ENCODE data around the gene LRP11. TPM values are rescaled to one million over a fixed set of nuclear protein-coding genes. Genes with fewer than 3 reads are reported as not detected.

LRP11 gene
- total and polyA plus RNA-seq, 10 of the 15 experiments (the other 5 are each of a cell fraction or from before 2014, with no cell fraction given), result under 0.01 to 0.23 (median 0.03) TPM; not detected in 6

- TF ChIP-seq, protein P1, sequence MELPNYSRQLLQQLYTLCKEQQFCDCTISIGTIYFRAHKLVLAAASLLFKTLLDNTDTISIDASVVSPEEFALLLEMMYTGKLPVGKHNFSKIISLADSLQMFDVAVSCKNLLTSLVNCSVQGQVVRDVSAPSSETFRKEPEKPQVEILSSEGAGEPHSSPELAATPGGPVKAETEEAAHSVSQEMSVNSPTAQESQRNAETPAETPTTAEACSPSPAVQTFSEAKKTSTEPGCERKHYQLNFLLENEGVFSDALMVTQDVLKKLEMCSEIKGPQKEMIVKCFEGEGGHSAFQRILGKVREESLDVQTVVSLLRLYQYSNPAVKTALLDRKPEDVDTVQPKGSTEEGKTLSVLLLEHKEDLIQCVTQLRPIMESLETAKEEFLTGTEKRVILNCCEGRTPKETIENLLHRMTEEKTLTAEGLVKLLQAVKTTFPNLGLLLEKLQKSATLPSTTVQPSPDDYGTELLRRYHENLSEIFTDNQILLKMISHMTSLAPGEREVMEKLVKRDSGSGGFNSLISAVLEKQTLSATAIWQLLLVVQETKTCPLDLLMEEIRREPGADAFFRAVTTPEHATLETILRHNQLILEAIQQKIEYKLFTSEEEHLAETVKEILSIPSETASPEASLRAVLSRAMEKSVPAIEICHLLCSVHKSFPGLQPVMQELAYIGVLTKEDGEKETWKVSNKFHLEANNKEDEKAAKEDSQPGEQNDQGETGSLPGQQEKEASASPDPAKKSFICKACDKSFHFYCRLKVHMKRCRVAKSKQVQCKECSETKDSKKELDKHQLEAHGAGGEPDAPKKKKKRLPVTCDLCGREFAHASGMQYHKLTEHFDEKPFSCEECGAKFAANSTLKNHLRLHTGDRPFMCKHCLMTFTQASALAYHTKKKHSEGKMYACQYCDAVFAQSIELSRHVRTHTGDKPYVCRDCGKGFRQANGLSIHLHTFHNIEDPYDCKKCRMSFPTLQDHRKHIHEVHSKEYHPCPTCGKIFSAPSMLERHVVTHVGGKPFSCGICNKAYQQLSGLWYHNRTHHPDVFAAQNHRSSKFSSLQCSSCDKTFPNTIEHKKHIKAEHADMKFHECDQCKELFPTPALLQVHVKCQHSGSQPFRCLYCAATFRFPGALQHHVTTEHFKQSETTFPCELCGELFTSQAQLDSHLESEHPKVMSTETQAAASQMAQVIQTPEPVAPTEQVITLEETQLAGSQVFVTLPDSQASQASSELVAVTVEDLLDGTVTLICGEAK (IDR thresholded peaks at IDR 0.05; ENCODE audit: borderline replicate concordance), result no peak
- TF ChIP-seq ZBED1 (IDR thresholded peaks at IDR 0.05; ENCODE audit: borderline replicate concordance), result no peak
- TF ChIP-seq NR2F1 (conservative IDR thresholded peaks at IDR 0.05), result no peak
- TF ChIP-seq ZNF274 (IDR thresholded peaks at IDR 0.05; ENCODE audit: insufficient read depth, insufficient read length), result no peak
- TF ChIP-seq NBN (IDR thresholded peaks at IDR 0.05), result no peak
- TF ChIP-seq KLF5 (IDR thresholded peaks at IDR 0.05; ENCODE audit: partially characterized antibody), result no peak
These were observed 36.7 kb upstream of the LRP11 start (continued) for GRCh38 chr6:149900620-149901443.

GRCh38 chr6:149899926-149900619, 35.9 kb upstream of the LRP11 start:
- SMC1A ChIA-PET (ENCODE audit: uncharacterized antibody, unreplicated experiment), result no interaction called here
- BruUV-seq (replicated peaks), result no TSS peak
- Histone ChIP-seq H3K27ac (ENCODE audit: control insufficient read depth, insufficient read depth) (no peak overlapping the region), H3K36me3 (ENCODE audit: control insufficient read depth in 2 of 2, insufficient read depth in 2 of 2, low read length in 1 of 2) (no peaks in the 10 kb centered on the region), H3K4me2 (ENCODE audit: control insufficient read depth, insufficient read depth) (no peak overlapping the region), H3K9me3 (replicated peaks; ENCODE audit: control insufficient read depth, insufficient read depth, low read length) (no peaks in the 10 kb centered on the region), H2AFZ (ENCODE audit: control insufficient read depth, low read depth, low read length) (no peak overlapping the region), H3K4me3 (no peak overlapping the region), H3K27me3 (replicated peaks in 1 of 2; ENCODE audit: control insufficient read depth in 2 of 2, insufficient read depth in 2 of 2, low read length in 1 of 2) (peaks cover 6 to 8% of the 10 kb centered on the region in 2 experiments), H3K9ac (ENCODE audit: control insufficient read depth, insufficient read depth, low read length) (no peak overlapping the region), H4K20me1 (ENCODE audit: control insufficient read depth, insufficient read depth) (no peaks in the 10 kb centered on the region), H3K4me1 (ENCODE audit: control insufficient read depth, insufficient read depth, low read length) (no peaks in the 10 kb centered on the region), H3K79me2 (ENCODE audit: control insufficient read depth, insufficient read depth, low read length) (no peaks in the 10 kb centered on the region)
- DNase-seq (ENCODE audit: low read depth, low spot score) (no peak), ATAC-seq (no peak), FAIRE-seq (no peak)
- intact Hi-C loops (cut with micrococcal nuclease; ENCODE audit: unreplicated experiment), result no loop called here
- RAD21 ChIA-PET (ENCODE audit: unreplicated experiment), result no interaction called here
- POLR2A ChIA-PET, result interaction anchor here (0.5 kb wide), 1 partner anchor 68 kb away, joined by 4 read pairs; no protein-coding TSS in a partner anchor
- CTCF ChIA-PET, result no interaction called here
- WGBS (ENCODE audit: insufficient coverage, insufficient replicate concordance, low lambda C conversion rate, missing lambda C conversion rate), result 20% methylated on average over 7 of the region's 7 CpGs
- in situ Hi-C loops (cut with MboI), result no loop called here
- TF ChIP-seq, protein P2, sequence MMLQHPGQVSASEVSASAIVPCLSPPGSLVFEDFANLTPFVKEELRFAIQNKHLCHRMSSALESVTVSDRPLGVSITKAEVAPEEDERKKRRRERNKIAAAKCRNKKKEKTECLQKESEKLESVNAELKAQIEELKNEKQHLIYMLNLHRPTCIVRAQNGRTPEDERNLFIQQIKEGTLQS (IDR thresholded peaks at IDR 0.05; ENCODE audit: borderline replicate concordance, extremely low read depth, low read depth, low read length), result no peak
- TF ChIP-seq KAT2A (conservative IDR thresholded peaks at IDR 0.05; ENCODE audit: control insufficient read depth, low read depth, low read length) (no peak), RBBP5 (conservative IDR thresholded peaks at IDR 0.05) (no peak), HDGF (IDR thresholded peaks at IDR 0.05) (no peak), CHD2 (IDR thresholded peaks at IDR 0.05; ENCODE audit: borderline replicate concordance, low read depth, low read length) (no peak), ZNF24 (IDR thresholded peaks at IDR 0.05) (no peak), BCL11A (IDR thresholded peaks at IDR 0.05; ENCODE audit: low read depth, low read length) (no peak), RELB (IDR thresholded peaks at IDR 0.05; ENCODE audit: low read depth) (no peak), FOXK2 (IDR thresholded peaks at IDR 0.05) (no peak)
- TF ChIP-seq, protein P3, sequence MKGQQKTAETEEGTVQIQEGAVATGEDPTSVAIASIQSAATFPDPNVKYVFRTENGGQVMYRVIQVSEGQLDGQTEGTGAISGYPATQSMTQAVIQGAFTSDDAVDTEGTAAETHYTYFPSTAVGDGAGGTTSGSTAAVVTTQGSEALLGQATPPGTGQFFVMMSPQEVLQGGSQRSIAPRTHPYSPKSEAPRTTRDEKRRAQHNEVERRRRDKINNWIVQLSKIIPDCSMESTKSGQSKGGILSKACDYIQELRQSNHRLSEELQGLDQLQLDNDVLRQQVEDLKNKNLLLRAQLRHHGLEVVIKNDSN (IDR thresholded peaks at IDR 0.05; ENCODE audit: borderline replicate concordance, extremely low read length, insufficient read depth, low read depth, low read length), result no peak
